ENCODE measurements around the gene AFF2.

Gene AFF2

DNA sequence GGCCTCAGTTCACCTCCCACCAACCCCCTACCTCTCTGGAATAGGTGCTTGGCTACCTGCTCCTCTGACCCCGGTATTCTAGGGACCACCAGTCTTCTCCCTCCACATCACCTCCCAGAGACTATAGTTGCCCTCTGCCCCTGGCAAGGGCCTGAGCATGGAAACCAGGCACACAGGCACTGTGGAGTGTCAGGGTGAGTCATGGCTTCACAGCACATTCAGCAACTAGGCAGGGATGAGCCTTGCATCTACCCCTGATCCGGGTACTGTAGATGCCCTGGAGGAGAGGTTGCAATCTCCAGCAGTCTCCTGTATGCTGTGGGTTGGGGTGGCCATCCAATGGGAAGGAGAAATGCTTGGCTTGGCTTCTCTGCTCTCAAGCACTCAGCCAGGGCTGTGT is 532.0 kb downstream of the AFF2 start:
- Histone ChIP-seq H3K4me1 (ENCODE audit: control insufficient read depth, insufficient read depth, low read length) (no peaks in the 10 kb centered on the region), H3K27me3 (ENCODE audit: control insufficient read depth in 1 of 2, insufficient read depth in 2 of 2, low read length in 2 of 2) (no peaks in the 10 kb centered on the region), H3K4me3 (ENCODE audit: low read length in 2 of 2) (no peak overlapping the region), H3K27ac (ENCODE audit: low read length) (no peak overlapping the region), H3K9me3 (ENCODE audit: control insufficient read depth in 2 of 2, low read length in 2 of 2) (no peaks in the 10 kb centered on the region), H3K9ac (ENCODE audit: low read length in 2 of 2) (no peak overlapping the region), H3K36me3 (ENCODE audit: control insufficient read depth in 2 of 2, insufficient read depth in 2 of 2, low read length in 2 of 2) (no peaks in the 10 kb centered on the region)

DNA sequence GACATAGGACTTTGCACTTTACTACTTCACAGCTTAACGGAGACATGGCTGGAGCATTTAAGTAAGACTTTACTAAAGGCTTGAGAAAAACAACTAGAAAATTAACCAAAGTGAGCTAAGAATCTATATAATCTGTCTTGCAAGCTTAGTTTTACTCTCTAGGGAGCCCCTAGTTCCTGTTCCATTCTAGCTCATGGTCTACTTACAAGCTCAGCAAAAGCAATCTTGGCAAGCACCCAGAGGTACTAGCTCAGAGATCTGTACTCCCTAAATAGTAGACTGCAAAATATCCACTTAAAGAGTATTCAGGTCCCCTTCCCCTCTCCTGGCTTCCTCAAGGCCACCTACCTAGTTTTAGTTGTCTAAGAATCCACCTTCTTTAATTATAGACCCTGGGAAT is 535.7 kb downstream of the AFF2 start:
- Histone ChIP-seq H3K36me3 (ENCODE audit: control insufficient read depth in 2 of 2, insufficient read depth in 2 of 2, low read length in 2 of 2) (no peaks in the 10 kb centered on the region), H3K27ac (ENCODE audit: low read length) (no peak overlapping the region), H3K27me3 (ENCODE audit: control insufficient read depth in 1 of 2, insufficient read depth in 2 of 2, low read length in 2 of 2) (no peaks in the 10 kb centered on the region), H3K4me1 (ENCODE audit: control insufficient read depth, insufficient read depth, low read length) (no peaks in the 10 kb centered on the region), H3K4me3 (ENCODE audit: low read length in 2 of 2) (no peak overlapping the region), H3K9me3 (ENCODE audit: control insufficient read depth in 2 of 2, low read length in 2 of 2) (no peaks in the 10 kb centered on the region), H3K9ac (ENCODE audit: low read length in 2 of 2) (no peak overlapping the region)

DNA sequence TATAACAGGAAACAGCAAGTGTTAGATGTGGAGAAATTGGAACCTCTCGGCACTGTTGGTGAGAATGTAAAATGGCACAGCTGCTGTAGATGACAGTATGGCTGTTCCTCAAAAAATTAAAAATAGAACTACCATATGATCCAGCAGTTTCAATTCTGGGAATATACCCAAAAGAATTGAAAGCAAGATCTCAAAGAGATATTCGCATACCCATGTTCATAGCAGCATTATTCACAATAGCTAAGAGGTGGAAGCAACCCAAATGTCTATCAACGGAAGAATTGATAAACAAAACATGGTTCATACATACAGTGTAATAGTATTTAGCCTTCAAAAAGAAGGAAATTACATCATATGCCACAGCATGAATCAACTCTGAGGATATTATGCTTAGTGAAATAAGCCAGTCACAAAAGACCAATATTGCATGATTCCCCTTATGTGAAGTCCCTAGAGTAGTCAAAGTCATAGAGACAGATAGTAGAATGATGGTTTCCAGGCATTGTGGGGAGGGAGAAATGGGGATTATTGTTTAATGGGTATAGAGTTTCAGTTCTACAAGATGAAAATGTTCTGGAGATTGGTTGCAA is 537.0 kb downstream of the AFF2 start:
- Histone ChIP-seq H3K36me3 (ENCODE audit: control insufficient read depth in 2 of 2, insufficient read depth in 2 of 2, low read length in 2 of 2) (no peaks in the 10 kb centered on the region), H3K9ac (ENCODE audit: low read length in 2 of 2) (no peak overlapping the region), H3K4me1 (ENCODE audit: control insufficient read depth, insufficient read depth, low read length) (no peaks in the 10 kb centered on the region), H3K27ac (ENCODE audit: low read length) (no peak overlapping the region), H3K27me3 (ENCODE audit: control insufficient read depth in 1 of 2, insufficient read depth in 2 of 2, low read length in 2 of 2) (no peaks in the 10 kb centered on the region), H3K9me3 (ENCODE audit: control insufficient read depth in 2 of 2, low read length in 2 of 2) (no peaks in the 10 kb centered on the region), H3K4me3 (ENCODE audit: low read length in 2 of 2) (no peak overlapping the region)

DNA sequence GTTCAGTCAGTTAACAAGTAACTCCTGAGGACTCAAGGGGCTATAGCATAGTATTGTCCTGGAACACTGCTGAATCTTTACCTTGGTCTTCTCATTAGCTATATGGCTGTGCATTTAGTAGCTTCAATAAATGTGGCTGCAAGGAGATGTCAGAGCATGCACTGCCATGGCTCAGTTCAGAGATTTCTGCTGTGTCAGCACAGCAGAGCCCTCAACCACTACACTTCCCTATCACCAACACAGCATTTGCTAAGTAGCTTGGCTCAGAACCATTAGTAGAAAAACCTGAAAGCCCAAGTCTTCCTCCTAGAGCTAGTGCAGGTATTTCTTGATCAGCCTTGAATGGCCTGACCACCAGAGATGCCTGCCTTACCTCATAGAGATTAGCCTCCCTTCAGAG is 538.6 kb downstream of the AFF2 start:
- Histone ChIP-seq H3K9ac (ENCODE audit: low read length in 2 of 2) (no peak overlapping the region), H3K9me3 (ENCODE audit: control insufficient read depth in 2 of 2, low read length in 2 of 2) (no peaks in the 10 kb centered on the region), H3K27me3 (ENCODE audit: control insufficient read depth in 1 of 2, insufficient read depth in 2 of 2, low read length in 2 of 2) (no peaks in the 10 kb centered on the region), H3K4me3 (ENCODE audit: low read length in 2 of 2) (no peak overlapping the region), H3K36me3 (ENCODE audit: control insufficient read depth in 2 of 2, insufficient read depth in 2 of 2, low read length in 2 of 2) (no peaks in the 10 kb centered on the region), H3K4me1 (ENCODE audit: control insufficient read depth, insufficient read depth, low read length) (no peaks in the 10 kb centered on the region), H3K27ac (ENCODE audit: low read length) (no peak overlapping the region)

DNA sequence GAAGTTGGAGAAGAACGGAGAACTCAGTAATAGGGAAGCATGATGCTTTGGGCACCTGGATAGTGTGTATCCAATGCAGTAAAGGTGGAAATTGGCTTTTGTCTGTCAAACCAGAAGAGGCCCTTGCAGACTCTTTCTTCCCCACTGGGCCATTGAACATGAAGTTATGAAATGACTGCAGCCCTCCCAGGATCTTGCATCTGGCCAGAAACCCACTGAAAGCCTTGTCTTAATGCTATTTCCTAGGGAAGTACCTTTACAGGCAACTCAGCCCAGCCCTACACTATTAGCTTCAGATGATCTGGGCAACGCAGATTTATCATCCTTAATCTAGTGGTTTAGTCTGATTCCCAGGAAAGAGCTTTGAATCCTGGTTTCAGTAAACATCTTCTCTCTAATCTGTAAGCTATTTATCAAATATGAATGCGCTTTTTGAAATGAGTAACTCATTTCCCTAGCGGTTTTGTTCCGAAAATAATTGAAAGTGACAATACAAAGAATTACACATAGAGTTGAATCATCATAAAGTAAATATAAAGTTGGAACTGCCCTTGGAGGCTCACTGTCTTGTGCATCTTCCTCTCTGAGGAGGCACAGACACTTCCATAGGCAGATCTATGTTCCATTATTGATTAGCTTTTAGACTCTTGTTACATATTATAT is 540.6 kb downstream of the AFF2 start:
- Histone ChIP-seq H3K27ac (ENCODE audit: low read length) (no peak overlapping the region), H3K4me1 (ENCODE audit: control insufficient read depth, insufficient read depth, low read length) (no peaks in the 10 kb centered on the region), H3K9ac (ENCODE audit: low read length in 2 of 2) (no peak overlapping the region), H3K27me3 (ENCODE audit: control insufficient read depth in 1 of 2, insufficient read depth in 2 of 2, low read length in 2 of 2) (no peaks in the 10 kb centered on the region), H3K36me3 (ENCODE audit: control insufficient read depth in 2 of 2, insufficient read depth in 2 of 2, low read length in 2 of 2) (no peaks in the 10 kb centered on the region), H3K4me3 (ENCODE audit: low read length in 2 of 2) (no peak overlapping the region), H3K9me3 (ENCODE audit: control insufficient read depth in 2 of 2, low read length in 2 of 2) (no peaks in the 10 kb centered on the region)

DNA sequence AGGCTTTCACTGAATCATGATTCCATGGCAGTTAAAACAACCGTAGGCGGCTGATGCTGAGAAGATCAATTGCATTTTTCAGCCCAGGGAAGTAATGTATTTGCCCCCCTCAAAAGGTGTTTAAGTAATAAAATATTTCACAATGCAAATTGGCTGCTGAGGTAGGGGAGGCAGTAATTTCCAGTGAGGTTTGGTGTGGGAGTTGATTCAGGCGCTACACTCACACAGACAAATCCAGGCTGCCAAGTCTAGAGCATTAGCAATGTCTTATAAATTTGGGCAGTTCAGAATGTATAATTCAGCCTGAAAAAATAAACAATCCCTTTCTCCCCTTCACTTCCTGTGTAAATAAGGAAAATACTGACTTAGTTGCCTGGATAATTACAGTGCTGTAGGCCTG is 543.0 kb downstream of the AFF2 start:
- no peaks in the 10 kb centered on the region for H3K9me3 ChIP-seq (ENCODE audit: control insufficient read depth in 2 of 2, low read length in 2 of 2)
- no peaks in the 10 kb centered on the region for H3K27me3 ChIP-seq (ENCODE audit: control insufficient read depth in 1 of 2, insufficient read depth in 2 of 2, low read length in 2 of 2)
- no peaks in the 10 kb centered on the region for H3K4me1 ChIP-seq (ENCODE audit: control insufficient read depth, insufficient read depth, low read length)
- H3K27ac ChIP-seq (ENCODE audit: low read length): no peak overlapping the region
- H3K9ac ChIP-seq (ENCODE audit: low read length in 2 of 2): no peak overlapping the region
- H3K4me3 ChIP-seq (ENCODE audit: low read length in 2 of 2): no peak overlapping the region
- H3K36me3 ChIP-seq (ENCODE audit: control insufficient read depth in 2 of 2, insufficient read depth in 2 of 2, low read length in 2 of 2): no peaks in the 10 kb centered on the region

DNA sequence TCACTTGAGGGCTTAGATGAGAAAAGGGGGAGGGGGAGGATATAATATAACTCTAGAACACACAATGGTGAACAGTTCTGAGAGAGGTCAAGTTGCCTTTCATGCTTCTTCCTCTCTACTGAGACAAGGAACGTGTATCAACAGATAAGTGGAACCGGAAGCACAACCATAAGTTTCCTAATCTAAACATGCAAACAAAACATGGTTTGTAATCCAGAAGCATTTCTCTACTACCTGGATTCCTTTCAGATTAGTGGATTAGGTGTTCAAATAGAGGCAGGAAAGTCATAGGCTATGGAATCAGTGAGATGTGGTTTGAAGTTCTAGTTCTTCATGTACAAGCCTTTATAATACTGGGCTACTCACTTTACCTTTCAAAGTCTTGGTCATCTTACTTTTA is 544.1 kb downstream of the AFF2 start:
- no peak overlapping the region for H3K4me3 ChIP-seq (ENCODE audit: low read length in 2 of 2)
- no peaks in the 10 kb centered on the region for H3K36me3 ChIP-seq (ENCODE audit: control insufficient read depth in 2 of 2, insufficient read depth in 2 of 2, low read length in 2 of 2)

DNA sequence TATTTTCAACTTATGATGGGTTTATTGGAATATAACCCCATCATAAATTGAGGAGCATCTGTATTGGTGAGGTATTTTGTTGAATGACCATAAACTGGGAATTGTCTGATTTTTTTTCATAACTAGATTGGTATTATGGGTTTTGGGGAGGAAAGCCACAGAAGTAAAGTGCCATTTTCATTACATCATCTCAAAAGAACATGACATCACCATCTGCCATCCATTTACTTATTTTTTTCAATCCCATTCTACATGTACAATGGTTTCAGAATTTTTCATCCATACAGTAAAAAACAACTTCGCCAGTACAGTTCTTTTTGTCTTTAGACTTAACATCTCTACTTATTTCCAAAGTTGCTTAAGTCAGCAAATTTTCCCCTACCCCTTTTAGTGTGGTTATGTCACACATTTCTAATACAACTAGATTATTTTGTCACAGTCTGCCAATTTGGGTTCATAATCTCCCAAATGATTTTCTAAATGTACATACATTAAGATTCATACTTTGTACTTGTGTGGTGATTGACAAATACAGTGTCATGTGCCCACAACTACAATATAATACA is 545.3 kb downstream of the AFF2 start:
- H3K27ac ChIP-seq (ENCODE audit: low read length): no peak overlapping the region
- no peak overlapping the region for H3K4me3 ChIP-seq (ENCODE audit: low read length in 2 of 2)
- H3K4me1 ChIP-seq (ENCODE audit: control insufficient read depth, insufficient read depth, low read length): no peaks in the 10 kb centered on the region
- no peaks in the 10 kb centered on the region for H3K27me3 ChIP-seq (ENCODE audit: control insufficient read depth in 1 of 2, insufficient read depth in 2 of 2, low read length in 2 of 2)
- no peaks in the 10 kb centered on the region for H3K36me3 ChIP-seq (ENCODE audit: control insufficient read depth in 2 of 2, insufficient read depth in 2 of 2, low read length in 2 of 2)
- H3K9ac ChIP-seq (ENCODE audit: low read length in 2 of 2): no peak overlapping the region
- H3K9me3 ChIP-seq (ENCODE audit: control insufficient read depth in 2 of 2, low read length in 2 of 2): no peaks in the 10 kb centered on the region

More for the DNA sequence above, 544.1 kb downstream of the AFF2 start:
- H3K27me3 ChIP-seq (ENCODE audit: control insufficient read depth in 1 of 2, insufficient read depth in 2 of 2, low read length in 2 of 2): no peaks in the 10 kb centered on the region
- no peaks in the 10 kb centered on the region for H3K4me1 ChIP-seq (ENCODE audit: control insufficient read depth, insufficient read depth, low read length)
- no peak overlapping the region for H3K9ac ChIP-seq (ENCODE audit: low read length in 2 of 2)
- H3K9me3 ChIP-seq (ENCODE audit: control insufficient read depth in 2 of 2, low read length in 2 of 2): no peaks in the 10 kb centered on the region
- no peak overlapping the region for H3K27ac ChIP-seq (ENCODE audit: low read length)
